ENCODE data around the gene LRRC49.

GRCh38 chr15:70917955-70918354, 25.3 kb downstream of the LRRC49 start:
- TF ChIP-seq CTCF (IDR thresholded peaks at IDR 0.05; ENCODE audit: low read depth, low read length, poor library complexity, severe bottlenecking) (no peak), EZH2phosphoT487 (IDR thresholded peaks at IDR 0.05; ENCODE audit: borderline replicate concordance, low read length) (no peak)
